D721Med (cell line): ENCODE measurements around the gene CNTFR.
A peak's percentile ranks its signal among the peaks of the same experiment; 100 is the strongest.
"Not testable (repeated sequence)": the region's sequence is repeated elsewhere in the genome, so short reads cannot be mapped to it uniquely, and the experiment has no call there.

Experiments used
- DNase-seq: peaks from one replicate; pipeline ENCODE4 v3.0.0; 2011; ENCODE audit warnings: low spot score; ENCODE audit not compliant: insufficient read length
- FAIRE-seq: peaks from 2 replicates; lab custom pipeline; 2011; peaks lifted over from hg19 to GRCh38; lab: Jason Lieb, UNC
- TF ChIP-seq, protein P1 (sequence below): IDR thresholded peaks from 2 replicates; pipeline ENCODE4 v1.5.1; 2012; ENCODE audit warnings: mild to moderate bottlenecking, control low read depth; ENCODE audit not compliant: insufficient read depth; ENCODE audit errors: missing control alignments

Gene CNTFR

DNA sequence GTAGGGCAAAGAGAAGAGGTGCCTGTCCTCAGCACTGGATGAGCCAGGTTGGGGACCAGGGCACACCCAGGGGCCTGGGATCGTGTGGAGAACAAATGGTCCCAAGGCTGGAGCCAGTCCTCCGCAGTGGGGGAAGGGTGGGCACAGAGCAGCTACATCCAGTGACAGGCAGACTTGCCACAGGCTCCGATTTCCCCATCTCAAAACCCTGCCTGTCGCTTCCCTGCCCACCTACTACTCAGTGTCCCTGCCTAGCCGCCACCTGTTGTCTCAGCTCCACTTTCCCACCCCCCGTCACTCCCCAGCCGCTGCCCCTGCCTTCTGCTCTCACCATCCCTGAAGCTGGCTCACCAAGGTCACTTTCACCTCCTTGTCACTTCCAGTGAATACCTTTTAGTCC is 52.8 kb downstream of the CNTFR start:
- TF ChIP-seq, protein P1, sequence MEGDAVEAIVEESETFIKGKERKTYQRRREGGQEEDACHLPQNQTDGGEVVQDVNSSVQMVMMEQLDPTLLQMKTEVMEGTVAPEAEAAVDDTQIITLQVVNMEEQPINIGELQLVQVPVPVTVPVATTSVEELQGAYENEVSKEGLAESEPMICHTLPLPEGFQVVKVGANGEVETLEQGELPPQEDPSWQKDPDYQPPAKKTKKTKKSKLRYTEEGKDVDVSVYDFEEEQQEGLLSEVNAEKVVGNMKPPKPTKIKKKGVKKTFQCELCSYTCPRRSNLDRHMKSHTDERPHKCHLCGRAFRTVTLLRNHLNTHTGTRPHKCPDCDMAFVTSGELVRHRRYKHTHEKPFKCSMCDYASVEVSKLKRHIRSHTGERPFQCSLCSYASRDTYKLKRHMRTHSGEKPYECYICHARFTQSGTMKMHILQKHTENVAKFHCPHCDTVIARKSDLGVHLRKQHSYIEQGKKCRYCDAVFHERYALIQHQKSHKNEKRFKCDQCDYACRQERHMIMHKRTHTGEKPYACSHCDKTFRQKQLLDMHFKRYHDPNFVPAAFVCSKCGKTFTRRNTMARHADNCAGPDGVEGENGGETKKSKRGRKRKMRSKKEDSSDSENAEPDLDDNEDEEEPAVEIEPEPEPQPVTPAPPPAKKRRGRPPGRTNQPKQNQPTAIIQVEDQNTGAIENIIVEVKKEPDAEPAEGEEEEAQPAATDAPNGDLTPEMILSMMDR, result no peak
- no peak for DNase-seq
- FAIRE-seq, result no peak

DNA sequence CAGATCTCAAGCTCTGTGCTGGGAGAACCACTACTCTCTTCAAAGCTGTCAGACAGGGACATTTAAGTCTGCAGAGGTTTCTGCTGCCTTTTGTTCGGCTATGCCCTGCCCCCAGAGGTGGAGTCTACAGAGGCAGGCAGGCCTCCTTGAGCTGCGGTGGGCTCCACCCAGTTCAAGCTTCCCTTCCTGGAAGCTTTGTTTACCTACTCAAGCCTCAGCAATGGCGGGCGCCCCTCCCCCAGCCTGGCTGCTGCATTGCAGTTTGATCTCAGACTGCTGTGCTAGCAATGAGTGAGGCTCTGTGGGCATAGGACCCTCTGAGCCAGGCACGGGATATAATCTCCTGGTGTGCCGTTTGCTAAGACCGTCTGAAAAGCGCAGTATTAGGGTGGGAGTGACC is 57.5 kb downstream of the CNTFR start:
- not testable (repeated sequence) for FAIRE-seq, DNase-seq

DNA sequence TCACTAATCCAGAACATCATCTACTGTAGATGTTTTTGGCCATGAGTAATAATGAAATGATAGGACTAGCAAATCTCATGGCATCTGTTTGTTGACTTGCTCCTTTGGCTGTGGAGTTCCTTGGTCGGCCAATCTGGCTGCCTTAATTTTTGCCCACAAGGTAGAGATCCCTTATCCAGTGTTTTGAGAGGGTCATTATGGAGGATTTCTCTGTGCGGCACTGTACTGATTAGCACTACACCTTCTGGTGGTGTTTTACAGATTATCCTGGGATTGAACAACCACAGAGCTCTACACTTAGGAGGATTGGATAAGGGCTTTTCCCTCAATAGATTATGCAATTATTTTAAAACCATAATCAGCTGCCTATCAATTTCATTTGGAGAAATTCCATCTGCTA is 63.5 kb downstream of the CNTFR start:
- TF ChIP-seq, protein P1, result no peak
- FAIRE-seq, result peak; percentile 96

DNA sequence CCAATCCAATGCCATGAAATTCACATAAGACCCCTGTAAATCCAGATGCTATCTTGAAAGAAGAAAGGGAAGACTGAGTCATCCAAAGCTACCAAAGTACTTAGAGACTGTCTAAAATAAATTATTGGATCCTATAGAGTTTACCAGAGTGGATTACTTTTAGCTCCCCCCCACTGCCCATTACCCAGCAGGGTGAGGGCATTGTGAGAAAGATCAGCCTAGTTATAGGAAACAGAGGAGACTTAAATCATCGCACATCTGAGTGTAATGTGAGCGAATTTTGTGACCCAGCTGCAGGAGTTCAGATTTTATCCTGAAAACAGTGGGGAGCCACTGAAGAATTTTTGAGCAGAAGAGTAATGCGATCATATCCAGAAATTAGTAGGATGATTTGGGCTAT is 65.2 kb downstream of the CNTFR start:
- FAIRE-seq, result no peak
- TF ChIP-seq, protein P1, result no peak

More for the DNA sequence above, 63.5 kb downstream of the CNTFR start:
- DNase-seq, result no peak

DNA sequence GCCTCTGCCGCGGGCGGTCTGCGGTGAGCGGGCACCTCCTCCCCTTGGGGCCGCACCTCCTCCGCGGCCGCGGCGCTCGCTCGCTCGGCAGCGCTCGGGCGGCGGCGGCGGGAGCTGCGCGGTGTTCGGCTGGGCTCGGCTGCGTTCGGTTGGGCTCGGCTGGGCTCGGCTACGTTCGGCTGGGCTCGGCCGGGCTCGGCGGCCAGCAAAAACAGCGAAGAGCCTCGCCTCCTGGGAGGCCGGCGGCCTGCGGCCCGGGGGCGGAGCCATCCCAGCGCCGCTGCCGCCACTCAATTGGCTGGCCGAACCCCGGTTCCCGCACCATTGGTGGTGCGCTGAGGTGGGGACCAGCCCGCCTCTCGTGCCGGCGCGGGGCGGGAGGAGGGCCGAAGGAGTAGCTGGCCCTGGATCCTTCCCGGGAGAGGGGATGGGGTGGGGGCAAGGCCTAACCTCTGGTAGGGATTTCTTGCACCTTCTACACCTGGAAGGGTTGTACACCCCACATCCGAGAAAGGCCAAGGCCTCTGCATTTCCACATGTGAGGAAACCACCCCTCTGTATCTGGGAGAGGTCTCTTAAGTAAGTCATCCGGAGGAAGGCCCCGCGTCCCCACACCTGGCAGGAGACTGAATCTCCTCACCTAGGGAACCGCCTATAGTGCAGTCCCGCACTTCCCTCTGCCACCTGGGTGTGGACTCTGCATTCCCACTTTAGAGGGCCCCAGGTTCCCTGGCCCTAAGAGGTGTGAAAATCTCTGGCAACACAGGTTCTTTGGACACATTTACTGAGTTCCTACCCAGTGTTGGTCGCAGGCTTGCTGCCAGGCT is 66.3 kb downstream of the CNTFR start, which contains the start of gene ENHO:
Gene ENHO (minus strand): TSS at position 20 of the 827 bp plus-strand sequence. CDS start 1,295 bp downstream, outside the sequence.
- FAIRE-seq (no peak), DNase-seq (peak; percentile 81)
- TF ChIP-seq, protein P1, result no peak

More for the DNA sequence above, 65.2 kb downstream of the CNTFR start:
- DNase-seq, result no peak

DNA sequence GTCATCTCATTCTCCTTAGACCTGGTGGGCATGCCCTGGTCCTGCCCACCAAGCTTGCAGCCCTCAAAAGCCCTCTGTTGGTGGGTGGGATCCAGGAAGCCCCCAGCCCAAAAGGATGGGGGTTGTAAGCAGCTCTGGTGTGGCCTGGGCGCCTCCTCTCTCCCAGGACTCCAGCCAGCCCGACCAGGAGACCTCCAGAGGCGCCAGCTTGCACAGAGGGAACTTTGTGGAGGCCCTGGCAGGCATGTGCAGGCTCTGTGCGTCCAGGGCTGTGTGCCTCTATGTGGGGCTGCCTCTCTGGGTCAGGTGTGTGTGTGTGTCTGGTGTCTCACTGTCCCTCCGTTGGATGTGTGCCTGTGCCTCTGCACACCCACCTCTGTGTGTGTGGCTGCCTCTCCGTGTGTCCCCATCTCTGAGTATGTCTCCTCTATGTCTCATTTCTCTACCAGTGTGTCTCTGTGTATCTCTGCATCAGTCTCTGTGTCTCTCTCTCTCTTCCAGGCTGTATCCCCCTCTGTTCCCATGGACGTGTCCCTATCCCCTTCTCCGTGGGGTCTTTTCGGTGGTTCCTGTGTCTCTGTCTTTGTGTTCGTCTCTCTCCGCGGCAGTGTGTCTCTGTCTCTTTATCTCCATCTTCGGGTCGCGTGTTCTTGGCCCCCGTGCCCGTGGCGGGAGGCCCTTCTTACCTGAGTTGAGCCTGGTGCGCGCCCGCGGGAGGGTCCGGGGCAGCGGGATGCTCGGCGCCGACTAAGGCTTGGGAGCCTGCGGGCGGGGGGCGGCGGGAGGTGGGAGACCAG is 67.2 kb downstream of the CNTFR start:
- TF ChIP-seq, protein P1, result no peak
- no peak for DNase-seq
- no peak for FAIRE-seq

DNA sequence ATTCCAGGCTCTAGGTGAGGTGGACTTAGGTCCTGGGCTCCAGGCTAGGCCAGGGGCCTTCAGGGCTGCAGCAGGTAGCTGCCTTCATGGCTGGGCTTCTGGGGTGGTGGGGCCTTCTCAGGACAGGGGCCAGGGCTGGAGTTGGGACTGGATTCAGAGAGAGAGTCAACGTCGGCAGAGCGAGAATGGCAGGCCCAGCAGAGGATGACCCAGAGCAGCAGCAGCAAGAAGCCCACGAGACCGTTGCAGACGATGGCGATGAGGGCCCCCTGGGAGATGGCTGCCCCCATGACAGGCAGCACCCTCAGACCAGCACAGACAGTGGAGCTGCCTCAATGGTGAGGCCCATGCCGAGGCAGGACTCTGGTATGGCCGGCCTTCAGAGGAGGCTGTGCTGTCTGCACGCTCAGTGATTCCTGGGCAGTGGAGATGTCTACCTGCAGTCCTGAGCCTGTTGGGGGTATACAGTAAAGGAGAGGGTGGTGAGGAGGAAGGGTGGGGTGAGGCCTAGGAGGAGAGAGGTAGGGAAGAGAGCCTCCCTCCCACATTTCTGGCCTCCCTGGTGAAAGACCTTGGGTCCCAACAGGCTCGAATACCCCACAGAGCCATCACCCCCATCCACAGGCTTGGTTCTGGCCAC is 68.0 kb downstream of the CNTFR start:
- no peak for FAIRE-seq
- DNase-seq, result no peak
- TF ChIP-seq, protein P1, result no peak
